Uterus (tissue), 4 donors: ENCODE results near the gene ARHGEF26. TPM values are rescaled to one million over a fixed set of nuclear protein-coding genes. Genes with fewer than 3 reads are reported as not detected.

Source experiments
- DNase-seq, 2 donors: peaks; one replicate each; pipeline ENCODE4 v3.0.0-alpha.2; 2019 to 2020
- H3K27ac ChIP-seq, 2 donors: fragments of 200-600 bp; sonication (generic); 1 replicate in 1 of 2; 2 replicates in 1 of 2; pipeline ENCODE4 v1.5.1; 2016 to 2018
- H3K27me3 ChIP-seq, 2 donors: fragments of 200-600 bp; sonication (generic); one replicate each; pipeline ENCODE4 v1.5.1; 2018 to 2019; ENCODE audit warnings: control low read depth in 1 of 2
- H3K36me3 ChIP-seq, 2 donors: fragments of 200-600 bp; sonication (generic); one replicate each; pipeline ENCODE4 v1.5.1; 2019; ENCODE audit warnings: control low read depth in 1 of 2
- H3K4me1 ChIP-seq, 2 donors: fragments of 200-600 bp; sonication (generic); one replicate each; pipeline ENCODE4 v1.5.1; 2018 to 2019; ENCODE audit warnings: control low read depth in 1 of 2
- H3K4me3 ChIP-seq, 2 donors: fragments of 200-600 bp; sonication (generic); 1 replicate in 1 of 2; 2 replicates in 1 of 2; pipeline ENCODE4 v1.5.1; 2018 to 2019; ENCODE audit warnings: mild to moderate bottlenecking in 1 of 2
- H3K9me3 ChIP-seq, 2 donors: fragments of 200-600 bp; sonication (generic); one replicate each; pipeline ENCODE4 v1.5.1; 2019; ENCODE audit warnings: control low read depth in 1 of 2
- POLR2A ChIP-seq, 2 donors: fragments of 450-650 bp; IDR thresholded peaks; one replicate each; pipeline ENCODE4 v1.6.1; 2016; ENCODE audit warnings: antibody characterized with exemption in 2 of 2, mild to moderate bottlenecking in 1 of 2, moderate library complexity in 1 of 2
- intact Hi-C: fragments of 100-400 bp; cut with DNase I; formaldehyde crosslinking; loops from one replicate; pipeline ENCODE4 v1.15.1; 2023; ENCODE audit warnings: low total_unique reads
- total RNA-seq, 4 donors: library from RNA; depleted of rRNA in 3 of 4; stranded (reverse); fragments of >200 nt in 3 of 4; gene quantifications; one replicate each; pipeline versions ENCODE4 v1.1.0 to v1.2.4, GENCODE V29; 2014 to 2023
- TF ChIP-seq, protein P1 (sequence below), 4 experiments: fragments of 200-600 bp in 2 of 4; fragments of 450-650 bp in 2 of 4; sonication (generic) in 2 of 4; IDR thresholded peaks; one replicate each; pipeline ENCODE4 v1.5.1; 2016 to 2019; ENCODE audit warnings: antibody characterized with exemption in 4 of 4, mild to moderate bottlenecking in 2 of 4, moderate library complexity in 1 of 4
- donor health status: DM: yes; HTN: yes; CAD: no.

The ARHGEF26 gene
- total RNA-seq, 4 donors from 2014 or later, result 13.5 to 43.5 (median 16.6) TPM

DNA sequence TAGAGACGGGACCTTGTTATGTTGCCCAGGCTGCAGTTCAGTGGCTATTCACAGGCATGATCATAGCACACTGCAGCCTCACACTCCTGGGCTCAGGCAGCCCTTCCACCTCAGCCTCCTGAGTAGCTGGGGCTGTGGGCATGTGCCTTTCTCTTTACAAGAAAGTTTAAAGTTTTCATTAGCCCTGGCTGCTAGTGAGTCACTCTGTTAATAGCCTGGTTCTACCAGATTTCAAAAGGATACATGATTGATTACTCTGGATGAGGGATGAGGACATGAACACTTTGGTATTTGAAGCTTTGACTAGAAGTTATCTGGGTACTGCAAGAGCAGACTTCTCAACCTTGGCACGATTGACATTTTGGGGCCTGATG is 108.0 kb downstream of the ARHGEF26 start:
- intact Hi-C loops, result no loop called here
- Histone ChIP-seq H3K4me1 (no peaks in the 10 kb centered on the region), H3K27me3 (no peaks in the 10 kb centered on the region), H3K36me3 (no peaks in the 10 kb centered on the region), H3K27ac (no peak overlapping the region), H3K4me3 (no peak overlapping the region), H3K9me3 (no peaks in the 10 kb centered on the region)
- TF ChIP-seq POLR2A (IDR thresholded peaks at IDR 0.05), result no peak
- TF ChIP-seq, protein P1, sequence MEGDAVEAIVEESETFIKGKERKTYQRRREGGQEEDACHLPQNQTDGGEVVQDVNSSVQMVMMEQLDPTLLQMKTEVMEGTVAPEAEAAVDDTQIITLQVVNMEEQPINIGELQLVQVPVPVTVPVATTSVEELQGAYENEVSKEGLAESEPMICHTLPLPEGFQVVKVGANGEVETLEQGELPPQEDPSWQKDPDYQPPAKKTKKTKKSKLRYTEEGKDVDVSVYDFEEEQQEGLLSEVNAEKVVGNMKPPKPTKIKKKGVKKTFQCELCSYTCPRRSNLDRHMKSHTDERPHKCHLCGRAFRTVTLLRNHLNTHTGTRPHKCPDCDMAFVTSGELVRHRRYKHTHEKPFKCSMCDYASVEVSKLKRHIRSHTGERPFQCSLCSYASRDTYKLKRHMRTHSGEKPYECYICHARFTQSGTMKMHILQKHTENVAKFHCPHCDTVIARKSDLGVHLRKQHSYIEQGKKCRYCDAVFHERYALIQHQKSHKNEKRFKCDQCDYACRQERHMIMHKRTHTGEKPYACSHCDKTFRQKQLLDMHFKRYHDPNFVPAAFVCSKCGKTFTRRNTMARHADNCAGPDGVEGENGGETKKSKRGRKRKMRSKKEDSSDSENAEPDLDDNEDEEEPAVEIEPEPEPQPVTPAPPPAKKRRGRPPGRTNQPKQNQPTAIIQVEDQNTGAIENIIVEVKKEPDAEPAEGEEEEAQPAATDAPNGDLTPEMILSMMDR (IDR thresholded peaks at IDR 0.05), result no peak
- no peak for DNase-seq

DNA sequence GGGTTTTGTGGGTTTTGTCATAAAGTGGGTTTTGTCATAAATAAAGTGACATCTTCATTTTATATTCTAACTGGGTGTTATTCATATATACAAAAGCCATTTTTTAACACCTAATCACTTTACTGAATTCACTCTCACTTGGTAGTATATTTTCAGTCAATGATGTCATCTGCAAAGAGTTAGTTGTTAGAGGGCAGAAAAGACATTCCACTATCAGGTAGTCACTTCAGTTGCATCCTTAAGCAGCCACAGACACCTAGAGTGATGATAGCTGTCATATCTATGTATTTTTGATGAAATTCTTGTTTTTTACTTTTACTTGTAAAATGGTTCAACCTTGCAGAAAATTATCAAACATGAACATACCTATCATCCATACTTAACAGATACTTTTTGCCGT is 114.1 kb downstream of the ARHGEF26 start:
- Histone ChIP-seq H3K4me3 (no peak overlapping the region), H3K27me3 (no peaks in the 10 kb centered on the region), H3K27ac (no peak overlapping the region), H3K36me3 (no peaks in the 10 kb centered on the region), H3K4me1 (no peaks in the 10 kb centered on the region), H3K9me3 (no peaks in the 10 kb centered on the region)
- TF ChIP-seq, protein P1 (IDR thresholded peaks at IDR 0.05), result no peak
- TF ChIP-seq POLR2A (IDR thresholded peaks at IDR 0.05), result no peak
- DNase-seq, result no peak
- intact Hi-C loops, result no loop called here

DNA sequence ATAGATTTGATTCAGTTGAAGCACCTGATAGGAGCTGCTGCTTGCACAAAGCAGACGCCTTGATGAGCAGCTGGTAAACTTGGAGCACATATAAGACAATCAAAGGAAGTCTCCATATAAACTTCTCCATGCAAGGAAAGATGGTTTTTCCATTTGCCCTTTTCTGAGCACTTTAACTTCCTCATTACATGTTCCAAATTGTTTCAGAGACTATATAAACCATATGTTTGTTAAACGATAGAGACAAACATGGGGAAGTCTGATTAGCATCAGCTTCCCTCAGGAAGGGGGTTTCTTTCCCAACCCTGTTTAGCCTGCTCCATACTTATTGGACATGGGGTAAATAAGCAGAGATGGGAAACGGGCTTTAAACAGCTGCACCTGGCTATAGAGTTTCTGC is 115.1 kb downstream of the ARHGEF26 start:
- H3K4me3 ChIP-seq, result no peak overlapping the region
- H3K9me3 ChIP-seq, result no peaks in the 10 kb centered on the region
- intact Hi-C loops, result no loop called here
- DNase-seq, result no peak
- H3K36me3 ChIP-seq, result no peaks in the 10 kb centered on the region
- TF ChIP-seq POLR2A (IDR thresholded peaks at IDR 0.05), result no peak
- TF ChIP-seq, protein P1 (IDR thresholded peaks at IDR 0.05), result no peak
- no peaks in the 10 kb centered on the region for H3K27me3 ChIP-seq
- H3K27ac ChIP-seq, result no peak overlapping the region
- H3K4me1 ChIP-seq, result no peaks in the 10 kb centered on the region

DNA sequence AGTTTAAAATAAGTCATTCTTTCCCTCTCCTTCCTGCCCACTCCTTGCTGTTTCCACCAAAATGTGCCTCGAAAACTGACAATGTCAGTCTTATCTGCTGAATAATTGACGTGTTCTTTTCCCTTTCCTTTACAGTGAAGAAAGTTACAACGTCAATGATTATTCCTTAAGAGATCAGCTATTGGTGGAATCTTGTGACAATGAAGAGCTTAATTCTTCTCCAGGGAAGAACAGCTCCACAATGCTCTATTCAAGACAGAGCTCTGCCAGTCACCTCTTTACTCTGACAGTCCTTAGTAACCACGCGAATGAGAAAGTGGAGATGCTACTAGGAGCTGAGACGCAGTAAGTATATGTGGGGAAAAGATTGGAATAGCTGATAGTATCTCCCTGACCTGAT is 119.0 kb downstream of the ARHGEF26 start:
- no peak for TF ChIP-seq POLR2A (IDR thresholded peaks at IDR 0.05)
- TF ChIP-seq, protein P1 (IDR thresholded peaks at IDR 0.05), result no peak
- H3K27ac ChIP-seq, result no peak overlapping the region
- intact Hi-C loops, result no loop called here

DNA sequence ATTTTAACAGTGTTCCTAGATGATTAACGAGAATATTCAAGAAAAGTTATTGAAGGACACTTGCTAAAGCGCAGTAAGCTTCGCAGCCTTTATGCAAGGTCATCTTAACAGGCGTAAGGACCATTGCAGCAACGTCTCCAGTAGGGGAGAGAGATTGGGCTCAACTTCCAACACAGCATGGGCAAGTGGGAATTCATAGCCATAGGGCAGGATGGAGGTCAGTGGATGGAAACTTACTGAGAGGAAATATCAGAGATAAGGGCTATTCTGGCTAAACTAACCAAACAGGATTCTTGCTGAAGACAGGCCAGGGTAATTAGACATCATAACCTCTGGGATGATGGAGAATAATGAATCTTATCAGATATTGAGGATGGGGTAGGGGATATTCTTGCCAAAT is 120.3 kb downstream of the ARHGEF26 start:
- DNase-seq, result no peak
- Histone ChIP-seq H3K27me3 (no peaks in the 10 kb centered on the region), H3K4me1 (no peaks in the 10 kb centered on the region), H3K36me3 (no peaks in the 10 kb centered on the region), H3K9me3 (no peaks in the 10 kb centered on the region), H3K4me3 (no peak overlapping the region), H3K27ac (no peak overlapping the region)
- TF ChIP-seq POLR2A (IDR thresholded peaks at IDR 0.05), result no peak
- TF ChIP-seq, protein P1 (IDR thresholded peaks at IDR 0.05), result no peak
- intact Hi-C loops, result no loop called here

More for the DNA sequence above, 119.0 kb downstream of the ARHGEF26 start:
- H3K27me3 ChIP-seq, result no peaks in the 10 kb centered on the region
- DNase-seq, result no peak
- H3K9me3 ChIP-seq, result no peaks in the 10 kb centered on the region
- H3K36me3 ChIP-seq, result no peaks in the 10 kb centered on the region
- no peak overlapping the region for H3K4me3 ChIP-seq
- no peaks in the 10 kb centered on the region for H3K4me1 ChIP-seq
